ENCODE data around the gene ATXN3. TPM values are rescaled to one million over a fixed set of nuclear protein-coding genes. Genes with fewer than 3 reads are reported as not detected.
"Not testable (repeated sequence)": the region's sequence is repeated elsewhere in the genome, so short reads cannot be mapped to it uniquely, and the experiment has no call there.

The ATXN3 gene
- total RNA-seq, 1 experiment from 2014 or later, result 22.7 TPM

DNA sequence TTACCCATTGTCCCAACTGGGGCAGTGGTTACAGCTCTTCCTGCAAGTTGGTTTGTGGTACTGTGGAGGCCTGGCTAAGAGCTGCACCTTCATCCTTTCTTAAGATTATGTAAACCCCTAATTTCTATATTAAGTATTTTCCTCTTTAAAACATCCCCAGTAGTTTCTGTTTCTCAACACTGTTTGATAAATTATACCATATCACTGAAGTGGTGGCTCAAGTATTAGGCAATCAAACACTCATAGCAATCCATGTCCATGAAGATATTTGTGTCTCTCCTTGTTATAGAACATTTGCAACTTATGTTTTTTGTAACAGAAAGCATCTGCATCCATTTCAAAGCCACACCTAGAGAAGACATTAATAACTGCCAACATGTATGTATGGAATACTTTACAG lies 31.8 kb downstream of the ATXN3 start:
- no peak for DNase-seq (ENCODE audit: low spot score)

DNA sequence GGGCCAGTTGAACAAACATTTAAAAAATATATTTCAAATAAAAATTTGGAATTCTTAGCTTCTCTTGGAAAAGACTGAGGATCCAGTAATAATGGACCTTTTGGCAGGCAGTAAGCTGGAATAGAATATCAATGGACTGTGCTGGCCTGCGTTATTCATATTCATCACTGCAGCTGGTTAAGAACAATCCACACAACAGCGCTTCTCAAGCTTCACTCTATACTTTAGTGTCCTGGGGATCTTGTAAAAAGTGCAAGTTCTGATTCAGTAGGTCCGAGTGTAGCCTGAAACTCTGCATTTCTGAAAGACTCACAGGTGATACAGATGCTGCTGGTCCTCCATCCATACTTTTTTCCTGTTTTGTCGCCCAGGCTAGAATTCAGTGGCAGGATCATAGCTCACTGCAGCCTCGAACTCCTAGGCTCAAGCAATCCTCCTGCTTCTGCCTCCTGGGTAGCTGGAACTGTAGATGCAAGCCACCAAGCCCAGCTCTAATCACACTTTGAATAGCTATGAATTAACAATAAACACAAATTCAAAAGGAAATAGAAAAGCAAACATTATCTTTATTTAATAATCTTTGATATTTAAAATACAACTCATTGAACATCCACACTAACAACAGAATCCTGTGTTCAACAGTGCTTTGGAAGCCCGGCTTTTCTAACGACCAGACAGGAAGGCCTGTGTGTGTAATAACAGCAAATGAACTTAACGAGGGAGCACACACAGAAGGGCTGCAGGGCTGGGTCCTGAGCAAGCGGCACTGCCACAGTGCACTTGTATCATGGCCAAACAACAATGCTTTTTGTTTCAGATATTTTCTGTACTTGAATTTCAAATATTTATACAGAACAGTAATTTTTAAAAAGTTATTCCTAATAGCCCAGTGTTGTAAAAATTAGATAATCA lies 48.1 kb downstream of the ATXN3 start:
- no peak for DNase-seq (ENCODE audit: low spot score)

- DNase-seq (ENCODE audit: low spot score), result no peak
These were observed 56.6 kb downstream of the ATXN3 start for GRCh38 chr14:92049781-92050180.

DNA sequence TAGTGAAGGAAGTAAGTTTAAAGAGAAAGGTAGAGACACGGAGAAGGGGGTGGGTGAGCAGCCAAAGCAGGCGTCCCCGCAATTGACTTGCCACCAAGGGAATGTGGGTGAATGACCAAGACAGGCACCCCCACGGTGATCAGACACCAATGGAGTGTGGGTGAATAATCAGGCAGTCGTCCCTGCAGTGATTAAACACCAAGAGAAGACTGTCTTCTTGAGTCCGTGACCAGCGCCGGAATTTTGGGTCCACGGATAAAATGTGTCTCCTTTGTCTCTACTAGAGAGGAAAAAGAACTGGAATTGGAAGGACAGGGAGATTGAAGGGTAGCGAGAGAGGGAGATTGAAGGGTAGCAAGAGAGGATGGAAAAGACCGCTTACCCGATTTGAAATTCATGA lies 57.2 kb downstream of the ATXN3 start:
- not testable (repeated sequence) for DNase-seq (ENCODE audit: low spot score)

DNA sequence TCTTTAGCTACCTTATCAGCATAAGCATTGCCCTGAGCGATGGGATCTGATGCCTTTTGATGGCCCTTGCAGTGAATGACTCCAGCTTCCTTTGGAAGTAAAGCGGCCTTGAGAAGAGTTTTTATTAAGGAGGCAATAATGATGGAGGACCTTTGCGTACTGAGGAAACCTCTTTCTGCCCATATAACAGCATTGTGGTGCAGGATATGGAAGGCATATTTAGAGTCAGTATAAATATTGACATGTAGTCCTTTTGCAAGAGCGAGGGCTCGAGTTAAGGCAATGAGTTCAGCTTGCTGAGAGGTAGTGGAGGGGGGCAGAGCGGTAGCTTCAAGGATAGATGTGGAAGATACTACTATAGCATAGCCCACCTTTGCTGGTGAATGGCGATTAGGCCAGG lies 60.5 kb downstream of the ATXN3 start:
- DNase-seq (ENCODE audit: low spot score), result not testable (repeated sequence)

DNA sequence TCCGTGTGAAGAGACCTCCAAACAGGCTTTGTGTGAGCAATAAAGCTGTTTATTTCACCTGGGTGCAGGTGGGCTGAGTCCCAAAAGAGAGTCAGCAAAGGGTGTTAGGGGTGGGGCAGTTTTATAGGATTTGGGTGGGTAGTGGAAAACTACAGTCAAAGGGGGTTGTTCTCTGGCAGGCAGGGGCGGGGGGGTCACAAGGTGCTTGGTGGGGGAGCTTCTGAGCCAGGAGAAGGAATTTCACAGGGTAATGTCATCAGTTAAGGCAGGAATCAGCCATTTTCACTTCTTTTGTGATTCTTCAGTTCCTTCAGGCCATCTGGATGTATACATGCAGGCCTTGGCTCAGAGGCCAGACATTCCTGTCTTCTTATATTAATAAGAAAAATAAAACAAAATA lies 64.6 kb downstream of the ATXN3 start:
- DNase-seq (ENCODE audit: low spot score), result not testable (repeated sequence)

- no peak for DNase-seq (ENCODE audit: low spot score)
These were observed 65.2 kb downstream of the ATXN3 start for GRCh38 chr14:92041203-92041602.

DNA sequence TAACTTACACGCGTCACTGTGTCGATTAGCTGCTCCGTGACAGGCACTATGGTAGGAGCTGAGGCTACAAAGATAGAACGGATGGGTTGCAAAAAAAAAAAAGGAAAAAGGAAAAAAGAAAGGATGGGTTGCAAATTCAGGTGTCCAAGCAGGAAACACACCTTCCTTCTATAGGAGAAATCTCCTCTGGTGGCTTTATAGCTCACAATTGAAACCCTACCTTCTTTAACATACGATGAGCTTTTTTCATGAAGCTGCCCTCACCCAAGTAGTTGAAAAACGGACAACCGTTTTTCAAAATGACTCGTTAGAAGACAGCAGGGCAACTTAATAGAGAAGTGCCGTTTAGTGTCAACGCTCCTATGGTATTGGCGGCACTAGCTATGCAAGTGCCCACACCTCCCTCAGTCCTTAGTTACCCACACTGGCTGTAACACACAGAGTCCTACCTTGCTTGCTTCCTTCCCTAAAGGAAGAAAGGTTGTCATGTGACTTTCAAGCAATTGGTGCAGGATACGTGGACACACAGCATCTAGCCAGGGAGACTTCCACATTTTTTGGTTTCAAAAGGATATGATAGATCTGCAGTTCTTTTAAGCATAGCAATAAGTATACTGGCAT lies 65.8 kb downstream of the ATXN3 start:
- DNase-seq (ENCODE audit: low spot score), result peak; percentile 11

DNA sequence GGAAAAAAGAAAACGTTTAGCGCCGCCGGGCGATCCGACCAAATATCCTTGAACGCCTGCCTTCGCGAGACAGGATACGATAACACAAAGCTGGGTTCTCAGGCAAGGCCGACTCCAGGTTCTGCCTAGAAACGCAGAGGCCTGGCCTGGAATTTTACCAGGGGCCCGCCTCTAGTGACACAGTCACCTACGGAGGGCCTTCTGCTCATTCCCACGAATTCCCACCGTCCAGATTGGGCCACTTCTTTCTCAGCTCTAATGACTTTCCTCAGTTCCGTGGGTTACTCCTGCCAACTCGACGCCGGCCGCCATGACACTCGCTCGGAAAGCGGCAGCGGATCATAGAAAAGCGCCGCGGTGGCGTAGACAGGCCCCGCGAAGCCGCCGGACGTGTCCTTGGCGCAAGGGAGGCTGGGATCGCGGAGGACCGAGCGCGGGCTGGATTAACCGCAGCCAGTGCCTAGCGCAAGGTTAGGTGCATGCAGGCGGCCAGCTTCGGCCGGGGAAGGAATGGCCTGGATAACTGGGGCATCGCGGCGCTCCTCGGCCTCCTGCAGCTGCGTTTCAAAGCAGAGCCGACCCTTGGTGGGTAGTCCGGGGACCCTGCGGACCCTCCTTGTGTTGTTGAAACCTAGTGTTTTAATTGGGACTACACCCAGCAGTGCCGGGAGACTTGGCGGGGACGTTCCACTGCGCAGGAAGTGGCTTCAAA lies 66.5 kb downstream of the ATXN3 start, which contains the start of gene TRIP11:
TRIP11 (minus strand) TSS at position 341 of the 712 bp plus-strand sequence. CDS start 374 bp downstream, outside the sequence.
- peak; percentile 68 for DNase-seq (ENCODE audit: low spot score)

DNA sequence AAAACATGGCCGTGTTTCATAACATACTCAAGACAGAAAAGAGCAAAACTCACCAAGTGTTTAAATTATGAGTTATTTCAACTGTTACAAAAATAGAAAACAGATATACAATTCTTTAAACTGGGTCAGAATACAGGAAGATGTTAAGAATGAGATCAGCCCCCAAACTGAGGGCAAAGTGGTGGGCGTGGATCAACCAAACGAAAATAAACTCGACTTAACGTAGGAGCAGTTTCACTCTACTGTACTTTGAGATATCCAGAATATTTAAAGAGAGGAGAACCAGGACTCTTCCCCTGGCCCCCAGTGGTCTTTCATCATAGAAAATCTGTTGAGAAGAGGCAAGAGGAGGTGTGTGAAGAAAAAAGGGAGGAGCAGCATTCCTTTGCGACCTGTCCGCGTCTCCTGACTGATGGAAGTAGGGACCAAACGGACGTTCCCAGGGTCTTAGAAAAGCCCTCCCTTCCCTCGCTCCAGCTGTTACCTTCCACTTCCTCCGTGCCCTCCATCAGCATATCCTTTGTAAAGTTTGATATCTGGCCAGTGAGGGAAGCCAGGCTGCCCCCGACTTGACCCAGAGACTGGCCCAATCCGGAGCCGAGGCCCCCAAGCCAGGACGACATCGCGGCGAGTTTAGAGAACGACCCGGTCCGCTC lies 67.2 kb downstream of the ATXN3 start:
- DNase-seq (ENCODE audit: low spot score), result peak; percentile 58

GRCh38 chr14:92037989-92038388 lies 68.4 kb downstream of the ATXN3 start:
- DNase-seq (ENCODE audit: low spot score), result no peak

DNA sequence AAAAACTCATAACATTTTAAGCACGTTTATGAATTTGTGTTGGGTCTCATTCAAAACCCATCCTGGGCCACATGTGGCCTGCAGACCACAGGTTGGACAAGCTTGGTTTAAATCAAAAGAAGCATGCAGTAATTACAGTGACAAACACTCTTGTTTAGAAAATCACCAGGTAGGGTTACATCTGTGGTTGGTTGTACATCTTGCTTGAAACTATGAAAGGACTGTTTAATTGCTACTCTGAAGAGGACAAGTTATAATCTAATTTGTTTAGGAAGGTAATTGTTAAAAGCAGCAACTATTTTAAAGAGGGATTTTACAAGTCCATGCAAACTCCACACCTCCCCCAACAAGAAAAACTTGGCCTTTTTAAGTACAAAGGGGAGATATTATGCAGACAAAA lies 70.5 kb downstream of the ATXN3 start:
- no peak for DNase-seq (ENCODE audit: low spot score)

GRCh38 chr14:92033906-92034687 lies 72.3 kb downstream of the ATXN3 start:
- DNase-seq (ENCODE audit: low spot score), result no peak

DNA sequence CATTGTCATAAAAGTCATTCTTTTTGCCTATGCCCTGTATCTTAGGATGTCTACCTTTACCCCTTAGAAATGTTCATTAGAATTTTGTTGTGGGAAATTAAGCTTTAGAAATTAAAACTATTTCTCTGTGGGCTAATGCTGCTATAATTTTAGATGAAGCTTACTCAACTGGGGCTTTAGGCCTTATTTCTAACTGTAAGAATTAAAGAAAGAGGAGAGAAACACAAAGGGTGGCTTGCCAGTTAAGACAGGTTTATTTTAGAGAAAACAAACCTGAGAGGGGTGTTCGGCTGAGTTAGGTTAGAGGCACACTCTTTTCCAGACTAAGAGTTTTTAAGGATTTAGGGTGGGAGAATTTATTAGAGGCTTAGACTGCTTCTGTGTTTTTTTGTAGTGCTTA lies 72.9 kb downstream of the ATXN3 start:
- DNase-seq (ENCODE audit: low spot score), result no peak

GRCh38 chr14:92026548-92027190 lies 79.7 kb downstream of the ATXN3 start:
- DNase-seq (ENCODE audit: low spot score), result no peak

DNA sequence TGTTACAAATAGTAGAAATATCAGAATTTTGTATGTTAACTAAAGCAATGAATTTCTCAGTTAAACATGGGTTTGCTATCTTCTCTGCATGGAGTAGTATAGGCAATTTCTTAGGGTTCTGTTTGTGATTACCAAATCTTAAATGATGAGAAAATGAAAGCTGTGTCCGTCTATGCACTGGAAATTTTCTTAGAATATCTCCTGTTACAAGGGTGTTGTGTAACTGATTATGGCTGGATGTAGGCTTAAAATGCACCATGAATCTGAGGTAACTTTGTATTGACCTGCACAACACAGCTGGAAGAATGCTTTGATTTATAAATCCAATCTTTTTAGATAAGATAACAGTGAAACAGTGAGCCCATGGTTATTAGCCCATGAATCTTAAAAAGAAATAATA lies 84.3 kb downstream of the ATXN3 start:
- no peak for DNase-seq (ENCODE audit: low spot score)

DNA sequence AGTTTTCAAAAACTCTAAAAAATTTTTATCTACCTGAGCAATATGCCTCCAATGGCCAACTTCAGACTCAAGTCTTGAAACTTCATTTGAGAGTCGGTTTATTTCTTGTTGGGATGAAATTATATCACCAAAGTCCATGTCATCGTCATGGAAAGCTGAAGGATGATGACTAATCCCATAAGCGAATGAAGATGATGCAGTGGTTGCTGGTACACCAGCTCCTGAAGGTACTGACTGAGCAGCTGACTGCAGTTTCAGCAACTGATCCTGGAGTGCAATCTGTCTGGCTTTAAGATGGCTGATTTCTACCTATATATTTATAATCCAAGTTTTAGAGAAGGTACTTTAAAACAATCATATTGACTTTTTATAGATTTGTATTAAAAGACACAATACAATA lies 84.9 kb downstream of the ATXN3 start:
- no peak for DNase-seq (ENCODE audit: low spot score)

- DNase-seq (ENCODE audit: low spot score), result no peak
These were observed 92.3 kb downstream of the ATXN3 start for GRCh38 chr14:92014040-92014439.

DNA sequence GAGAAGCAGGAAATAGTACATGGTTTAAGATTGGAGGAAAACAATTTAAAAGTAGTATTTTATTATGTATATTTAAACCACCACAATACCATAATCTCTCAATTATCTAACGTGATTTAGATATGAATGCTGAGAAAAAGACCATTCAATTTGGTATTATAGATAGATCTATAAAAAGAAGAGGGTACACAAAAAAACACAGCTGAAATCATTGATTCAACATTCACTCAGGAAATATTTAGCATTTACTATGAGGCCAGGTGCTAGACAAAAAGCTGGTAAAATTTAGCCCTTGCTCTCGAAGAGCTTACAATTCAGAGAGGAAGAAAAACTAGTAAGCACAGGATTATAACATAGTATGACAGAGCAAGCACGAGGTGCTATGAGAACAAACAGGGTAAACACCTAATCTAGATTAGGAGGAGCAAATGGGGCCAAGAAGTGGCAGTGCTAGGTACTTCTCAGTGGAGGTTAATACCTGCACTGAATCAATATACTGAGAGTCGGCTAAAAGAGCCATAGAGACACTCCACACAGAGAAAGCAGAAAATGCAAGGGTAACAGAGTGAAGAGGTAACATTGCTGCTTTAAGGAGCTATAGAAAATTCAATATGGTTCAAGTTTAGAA lies 94.1 kb downstream of the ATXN3 start:
- DNase-seq (ENCODE audit: low spot score), result no peak

DNA sequence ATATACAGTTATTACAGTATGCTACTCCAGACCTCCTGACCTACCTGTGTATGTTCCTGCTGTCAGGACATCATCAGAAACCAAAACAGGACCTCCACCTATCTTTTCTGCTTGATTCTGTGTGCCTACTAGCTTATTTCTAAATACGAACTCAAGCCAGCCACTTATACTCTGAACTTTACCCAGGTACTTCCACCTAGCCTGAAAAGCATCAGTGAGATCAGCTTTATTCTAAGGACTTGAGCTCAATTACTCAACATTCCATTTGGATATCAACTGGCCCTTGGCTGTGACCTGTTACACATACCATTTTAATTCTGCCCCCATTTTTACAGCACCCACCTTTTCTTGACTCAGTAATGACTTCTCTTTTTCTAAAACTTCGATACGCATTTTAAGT lies 95.7 kb downstream of the ATXN3 start:
- DNase-seq (ENCODE audit: low spot score), result no peak
